ENCODE results near the gene MZT1.

- TF ChIP-seq CTCF (IDR thresholded peaks at IDR 0.05; ENCODE audit: low read depth, low read length, poor library complexity, severe bottlenecking) (no peak), EZH2phosphoT487 (IDR thresholded peaks at IDR 0.05; ENCODE audit: borderline replicate concordance, low read length) (no peak)
Observed at GRCh38 chr13:72696579-72696978, 30.9 kb downstream of the MZT1 start.

Measured in DOHH2 (cell line).